Prostate gland (tissue), 2 donors: ENCODE measurements around the gene ZNF45. TPM values are rescaled to one million over a fixed set of nuclear protein-coding genes. Genes with fewer than 3 reads are reported as not detected.
"Not testable (repeated sequence)": the region's sequence is repeated elsewhere in the genome, so short reads cannot be mapped to it uniquely, and the experiment has no call there.

ENCODE experiments used
- DNase-seq: peaks from one replicate; pipeline ENCODE4 v3.0.0-alpha.2; 2019; ENCODE audit warnings: low spot score
- H3K27ac ChIP-seq, 2 donors: fragments of 200-600 bp; sonication (generic); 2 replicates each; pipeline ENCODE4 v1.5.1; 2017 to 2019
- H3K27me3 ChIP-seq: fragments of 200-600 bp; sonication (generic); replicated peaks from 2 replicates; pipeline ENCODE4 v1.5.1; 2019; ENCODE audit not compliant: insufficient read depth
- H3K36me3 ChIP-seq, 2 donors: fragments of 200-600 bp; sonication (generic); 1 replicate in 1 of 2; 2 replicates in 1 of 2; pipeline versions ENCODE4 v1.5.1 to v1.8.1; 2017 to 2019
- H3K4me1 ChIP-seq: fragments of 200-600 bp; sonication (generic); replicated peaks from 2 replicates; pipeline ENCODE4 v1.5.1; 2019
- H3K4me3 ChIP-seq, 2 donors: fragments of 200-600 bp; sonication (generic); 2 replicates each; pipeline ENCODE4 v1.5.1; 2017 to 2019
- H3K9me3 ChIP-seq: fragments of 200-600 bp; sonication (generic); 2 replicates; pipeline ENCODE4 v1.5.1; 2017
- CTCF ChIP-seq, 4 experiments: fragments of 200-600 bp in 2 of 4; fragments of 450-650 bp in 2 of 4; sonication (generic) in 2 of 4; IDR thresholded peaks; 1 replicate in 3 of 4; 2 replicates in 1 of 4; pipeline ENCODE4 v1.5.1; 2016 to 2019; ENCODE audit warnings: antibody characterized with exemption in 4 of 4, mild to moderate bottlenecking in 2 of 4, moderate library complexity in 2 of 4
- POLR2A ChIP-seq: fragments of 450-650 bp; IDR thresholded peaks from one replicate; pipeline ENCODE4 v1.6.1; 2016; ENCODE audit warnings: antibody characterized with exemption, mild to moderate bottlenecking
- POLR2AphosphoS5 ChIP-seq: sonication (generic); formaldehyde crosslinking; IDR thresholded peaks from one replicate; pipeline ENCODE4 v1.6.1; 2017; ENCODE audit warnings: antibody characterized with exemption
- WGBS: methylation state at CpG from one replicate; pipeline ENCODE4 v1.1.5; 2018; 5-methylcytosine and 5-hydroxymethylcytosine counted together
- intact Hi-C: fragments of 100-400 bp; cut with DNase I; formaldehyde crosslinking; loops from one replicate; pipeline ENCODE4 v1.14.2; 2022
- total RNA-seq, 2 donors: library from RNA; depleted of rRNA; stranded (reverse); fragments of >200 nt; gene quantifications; one replicate each; pipeline ENCODE4 v1.1.0, GENCODE V29; 2016

The ZNF45 gene
- total RNA-seq, 2 donors from 2014 or later: 14.5 to 17.0 TPM

- TF ChIP-seq CTCF (IDR thresholded peaks at IDR 0.05) (peak in 3 of 4 experiments; percentile 46 to 63 (median 49)), POLR2AphosphoS5 (peak; percentile 98), POLR2A (no peak)
- Histone ChIP-seq H3K4me1 (no peaks in the 10 kb centered on the region), H3K27me3 (no peaks in the 10 kb centered on the region), H3K9me3 (no peaks in the 10 kb centered on the region), H3K36me3 (no peaks in the 10 kb centered on the region), H3K27ac (peak within 1 kb of the TSS; percentile 42 to 65), H3K4me3 (peak within 1 kb of the TSS; percentile 39 to 72)
- intact Hi-C loops: no loop called here
- under 1% methylated on average over 40 of the region's 40 CpGs for WGBS
- DNase-seq: peak; percentile 93
These were observed 16.0 kb upstream of the ZNF45 start, which contains the start of gene ZNF221 for GRCh38 chr19:43950834-43951645. ZNF221 (plus strand) TSS chr19:43951228; CDS start chr19:43962727, 11,499 bp downstream.

GRCh38 chr19:43949803-43950202 is 14.7 kb upstream of the ZNF45 start:
- H3K27ac ChIP-seq, H3K9me3 ChIP-seq, intact Hi-C loops, H3K36me3 ChIP-seq, H3K4me3 ChIP-seq, H3K4me1 ChIP-seq, H3K27me3 ChIP-seq, DNase-seq: not testable (repeated sequence)
- 85% methylated on average over 2 of the region's 2 CpGs for WGBS

GRCh38 chr19:43947412-43947811 is 12.3 kb upstream of the ZNF45 start:
- 0% methylated on average over 1 of the region's 1 CpG for WGBS
- H3K9me3 ChIP-seq, H3K27me3 ChIP-seq, H3K4me3 ChIP-seq, H3K4me1 ChIP-seq, H3K27ac ChIP-seq, DNase-seq, H3K36me3 ChIP-seq, intact Hi-C loops: not testable (repeated sequence)

GRCh38 chr19:43941209-43941608 is 6.1 kb upstream of the ZNF45 start:
- intact Hi-C loops: no loop called here
- Histone ChIP-seq H3K27ac (no peak overlapping the region), H3K4me1 (no peaks in the 10 kb centered on the region), H3K27me3 (no peaks in the 10 kb centered on the region), H3K4me3 (no peak overlapping the region), H3K9me3 (no peaks in the 10 kb centered on the region), H3K36me3 (no peaks in the 10 kb centered on the region)
- no peak for DNase-seq
- TF ChIP-seq POLR2A (no peak), POLR2AphosphoS5 (no peak), CTCF (IDR thresholded peaks at IDR 0.05) (no peak)
- WGBS: 69% methylated on average over 5 of the region's 5 CpGs

- intact Hi-C loops: no loop called here
- Histone ChIP-seq H3K27me3 (no peaks in the 10 kb centered on the region), H3K36me3 (no peaks in the 10 kb centered on the region), H3K4me1 (no peaks in the 10 kb centered on the region), H3K9me3 (no peaks in the 10 kb centered on the region), H3K27ac (no peak overlapping the region), H3K4me3 (no peak overlapping the region)
- no peak for DNase-seq
- 82% methylated on average over 4 of the region's 4 CpGs for WGBS
- no peak for TF ChIP-seq POLR2A
- TF ChIP-seq CTCF (IDR thresholded peaks at IDR 0.05): no peak
- TF ChIP-seq POLR2AphosphoS5: no peak
These were observed 5.6 kb upstream of the ZNF45 start for GRCh38 chr19:43940719-43941118.
